ENCODE data around the gene BTBD2. TPM values are rescaled to one million over a fixed set of nuclear protein-coding genes. Genes with fewer than 3 reads are reported as not detected.

BTBD2 gene
- total RNA-seq, 1 experiment from 2014 or later, result 110 TPM

- Mint-ChIP-seq H3K36me3 (ENCODE audit: insufficient read depth in 1 of 3, low read depth in 3 of 3) (peaks cover 16 to 38% (median 35%) of the 10 kb centered on the region in 3 experiments; a peak in 6 of 7 replicates), H3K27ac (no peak overlapping the region), H3K4me3 (no peak overlapping the region), H3K4me1 (no peaks in the 10 kb centered on the region), H3K9me3 (no peaks in the 10 kb centered on the region), H3K27me3 (ENCODE audit: low read depth) (no peaks in the 10 kb centered on the region)
- H3K79me1 ChIP-seq (ENCODE audit: insufficient read depth, low read depth, low read length, poor library complexity, severe bottlenecking), result no peaks in the 10 kb centered on the region
- no peak for TF ChIP-seq CTCF (conservative IDR thresholded peaks at IDR 0.05)
- H3T11ph ChIP-seq (ENCODE audit: low read length), result no peak overlapping the region
- no peak for DNase-seq
- no peaks in the 10 kb centered on the region for H3K4me1 ChIP-seq (ENCODE audit: insufficient read depth, low read length)
- no peak overlapping the region for H3K14ac ChIP-seq (ENCODE audit: insufficient read depth, low read length)
- H4K8ac ChIP-seq (replicated peaks; ENCODE audit: insufficient read length, low read depth, low read length), result no peak overlapping the region
- no peak overlapping the region for H3K56ac ChIP-seq (ENCODE audit: insufficient read length, low read depth, low read length)
- H2BK20ac ChIP-seq (ENCODE audit: low read depth, low read length, poor library complexity, severe bottlenecking), result no peak overlapping the region
- no peak overlapping the region for H2BK120ac ChIP-seq (ENCODE audit: low read depth, low read length, poor library complexity, severe bottlenecking)
- no peak overlapping the region for H2BK5ac ChIP-seq (ENCODE audit: insufficient read length, low read length)
- H3K4me2 ChIP-seq (ENCODE audit: insufficient read depth, insufficient read length, low read length), result no peak overlapping the region
- H3K4ac ChIP-seq (ENCODE audit: low read depth, low read length), result no peak overlapping the region
- no peak overlapping the region for H4K5ac ChIP-seq (ENCODE audit: insufficient read length, low read depth, low read length)
- no peaks in the 10 kb centered on the region for H3K27me3 ChIP-seq (ENCODE audit: insufficient read depth, low read length)
- no peak overlapping the region for H2BK15ac ChIP-seq (ENCODE audit: low read depth, low read length)
- H2AFZ ChIP-seq (ENCODE audit: low read length), result no peak overlapping the region
- H3K23me2 ChIP-seq (ENCODE audit: insufficient read length, low read depth, low read length, poor library complexity, severe bottlenecking), result no peaks in the 10 kb centered on the region
- no peak overlapping the region for H3K27ac ChIP-seq (ENCODE audit: insufficient read length, low read depth, low read length)
- no peaks in the 10 kb centered on the region for H3K9me3 ChIP-seq (ENCODE audit: control insufficient read depth, low read depth, low read length)
- no CpG with 5 or more reads among the region's 51 CpGs for WGBS (ENCODE audit: extremely low coverage, insufficient read length, low lambda C conversion rate)
- no peak overlapping the region for H3K18ac ChIP-seq (ENCODE audit: insufficient read length, low read depth, low read length)
- no peak overlapping the region for H3K23ac ChIP-seq (ENCODE audit: insufficient read length, low read depth, low read length)
- H4K20me1 ChIP-seq (ENCODE audit: control insufficient read depth, insufficient read depth, insufficient read length), result no peaks in the 10 kb centered on the region
- no peak overlapping the region for H3K9ac ChIP-seq (ENCODE audit: extremely low read depth, insufficient read length, low read length)
- no peak overlapping the region for H2BK12ac ChIP-seq (ENCODE audit: insufficient read length, low read depth, low read length)
- H2AK5ac ChIP-seq (ENCODE audit: insufficient read length, low read length), result no peak overlapping the region
- no peak overlapping the region for H4K91ac ChIP-seq (ENCODE audit: insufficient read length, low read depth, low read length)
- H3K79me2 ChIP-seq (ENCODE audit: insufficient read depth, low read length), result peaks cover 3% of the 10 kb centered on the region; the same call in 1 of the 2 replicates
Measured at GRCh38 chr19:1978346-1978894, 37.1 kb downstream of the BTBD2 start.
